ENCODE results near the gene GCNT3.
"Not testable (repeated sequence)": the region's sequence is repeated elsewhere in the genome, so short reads cannot be mapped to it uniquely, and the experiment has no call there.

The GCNT3 gene

GRCh38 chr15:59622289-59622688 is 10.7 kb downstream of the GCNT3 start:
- DNase-seq: peak; percentile 61

- DNase-seq: peak; percentile 9
Measured at GRCh38 chr15:59632714-59633113, 21.1 kb downstream of the GCNT3 start.

- DNase-seq: no peak
Measured at GRCh38 chr15:59636184-59636583, 24.6 kb downstream of the GCNT3 start.

- not testable (repeated sequence) for DNase-seq
Measured at GRCh38 chr15:59637507-59637906, 25.9 kb downstream of the GCNT3 start.

GRCh38 chr15:59642351-59642750 is 30.8 kb downstream of the GCNT3 start:
- DNase-seq: no peak

GRCh38 chr15:59644756-59645155 is 33.2 kb downstream of the GCNT3 start:
- no peak for DNase-seq

GRCh38 chr15:59645812-59646211 is 34.2 kb downstream of the GCNT3 start:
- DNase-seq: not testable (repeated sequence)

- no peak for DNase-seq
Measured at GRCh38 chr15:59646277-59646676, 34.7 kb downstream of the GCNT3 start.

- no peak for DNase-seq
Measured at GRCh38 chr15:59647085-59647484, 35.5 kb downstream of the GCNT3 start.

- no peak for DNase-seq
Measured at GRCh38 chr15:59649603-59650002, 38.0 kb downstream of the GCNT3 start.

GRCh38 chr15:59654046-59654445 is 42.5 kb downstream of the GCNT3 start:
- no peak for DNase-seq

- DNase-seq: peak; percentile 98
Measured at GRCh38 chr15:59656897-59657634, 45.5 kb downstream of the GCNT3 start, which contains the start of gene GTF2A2. TSS of gene GTF2A2 (minus strand) at chr15:59657515. CDS start at chr15:59652277, 5,238 bp downstream.

GRCh38 chr15:59657635-59658125 is 46.1 kb downstream of the GCNT3 start:
- DNase-seq: no peak

GRCh38 chr15:59659366-59659765 is 47.8 kb downstream of the GCNT3 start:
- DNase-seq: no peak

- DNase-seq: no peak
Measured at GRCh38 chr15:59662260-59662659, 50.7 kb downstream of the GCNT3 start.

GRCh38 chr15:59668556-59668955 is 57.0 kb downstream of the GCNT3 start:
- DNase-seq: no peak

All from OCI-M1 (cell line).